Small intestine (tissue), 7 donors: ENCODE measurements around the gene DYNLRB2. TPM values are rescaled to one million over a fixed set of nuclear protein-coding genes. Genes with fewer than 3 reads are reported as not detected.

Experiments used
- DNase-seq, 2 donors: peaks; one replicate each; pipeline versions ENCODE4 v3.0.0 to v3.0.0-alpha.2; 2013
- FAIRE-seq: peaks from 2 replicates; lab custom pipeline; 2012; peaks lifted over from hg19 to GRCh38; lab: Jason Lieb, UNC
- H3K27ac ChIP-seq, 3 donors: one replicate each; pipeline ENCODE4 v1.5.1; 2013; ENCODE audit warnings: low read length in 2 of 3, mild to moderate bottlenecking in 2 of 3, control low read depth in 1 of 3, inconsistent platforms in 1 of 3, low read depth in 1 of 3, moderate library complexity in 1 of 3
- H3K27me3 ChIP-seq, 3 donors: one replicate each; pipeline ENCODE4 v1.6.1; 2013; ENCODE audit warnings: low read length in 3 of 3, inconsistent platforms in 1 of 3; ENCODE audit not compliant: control insufficient read depth in 3 of 3, insufficient read depth in 3 of 3
- H3K36me3 ChIP-seq, 3 donors: one replicate each; pipeline ENCODE4 v1.6.1; 2013; ENCODE audit warnings: low read length in 3 of 3, inconsistent platforms in 1 of 3, low read depth in 1 of 3, mild to moderate bottlenecking in 1 of 3, moderate library complexity in 1 of 3; ENCODE audit not compliant: control insufficient read depth in 3 of 3, insufficient read depth in 2 of 3
- H3K4me1 ChIP-seq, 3 donors: one replicate each; pipeline ENCODE4 v1.6.1; 2013; ENCODE audit warnings: low read length in 2 of 3, inconsistent platforms in 1 of 3, low read depth in 1 of 3, mild to moderate bottlenecking in 1 of 3, moderate library complexity in 1 of 3; ENCODE audit not compliant: control insufficient read depth in 3 of 3, insufficient read depth in 2 of 3
- H3K4me3 ChIP-seq, 3 donors: one replicate each; pipeline ENCODE4 v1.5.1; 2013; ENCODE audit warnings: low read length in 3 of 3, control low read depth in 1 of 3, inconsistent platforms in 1 of 3, low read depth in 1 of 3, mild to moderate bottlenecking in 1 of 3, moderate library complexity in 1 of 3
- H3K9me3 ChIP-seq, 2 donors: one replicate each; pipeline ENCODE4 v1.6.1; 2013; ENCODE audit warnings: low read depth in 1 of 2, low read length in 1 of 2; ENCODE audit not compliant: control insufficient read depth in 2 of 2, insufficient read depth in 1 of 2
- WGBS, 3 donors: extraction: QIAGEN DNeasy Blood & Tissue Kit; methylation state at CpG; one replicate each; pipeline ENCODE4 v1.1.7; 2013; 5-methylcytosine and 5-hydroxymethylcytosine counted together
- polyA plus RNA-seq, 4 donors: library from polyadenylated mRNA; stranded (reverse) in 3 of 4; unstranded in 1 of 4; fragments of 200-250 nt in 3 of 4; fragments of 120-200 nt in 1 of 4; gene quantifications; one replicate each; pipeline versions ENCODE4 v1.2.1 to v1.2.3, GENCODE V29; 2013
- donor health status: healthy with polysubstance abuse.
- donor health status: control.
- donor health status: control.
- donor health status: Bipolar disorder and iron deficiency.
- donor health status: healthy.

The DYNLRB2 gene
- polyA plus RNA-seq, 4 donors: 0.75 to 1.1 TPM; not detected in 2

DNA sequence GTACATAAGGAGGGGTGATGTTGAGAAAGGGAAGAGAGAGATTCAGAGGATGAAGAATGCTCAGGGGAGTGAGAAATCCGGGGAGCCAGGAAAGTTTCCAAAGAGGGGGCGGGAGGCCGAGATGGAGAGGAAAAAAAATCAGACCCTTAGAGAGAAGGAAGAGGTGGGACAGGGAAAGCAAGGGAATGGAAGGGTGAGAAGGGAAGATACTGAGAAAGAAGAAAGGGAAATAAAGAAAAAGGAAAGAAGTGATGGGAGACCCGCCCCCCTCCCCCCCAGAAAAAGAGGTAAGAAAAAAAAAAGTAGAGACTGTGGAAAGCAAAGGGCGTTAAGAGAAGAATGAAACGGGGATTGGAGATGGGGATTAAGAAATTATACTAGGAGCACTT lies 507 bp downstream of the DYNLRB2 start:
- Histone ChIP-seq H3K27me3 (no peaks in the 10 kb centered on the region), H3K36me3 (no peaks in the 10 kb centered on the region), H3K27ac (peak overlapping the region in 1 of 3 donors; percentile 91), H3K4me3 (peak overlapping the region in 2 of 3 donors; percentile 66 to 81), H3K4me1 (no peaks in the 10 kb centered on the region), H3K9me3 (no peaks in the 10 kb centered on the region)
- WGBS, 3 donors: 17 to 28% (median 28%) methylated on average over 6 of the region's 6 CpGs
- no peak for DNase-seq
- no peak for FAIRE-seq

DNA sequence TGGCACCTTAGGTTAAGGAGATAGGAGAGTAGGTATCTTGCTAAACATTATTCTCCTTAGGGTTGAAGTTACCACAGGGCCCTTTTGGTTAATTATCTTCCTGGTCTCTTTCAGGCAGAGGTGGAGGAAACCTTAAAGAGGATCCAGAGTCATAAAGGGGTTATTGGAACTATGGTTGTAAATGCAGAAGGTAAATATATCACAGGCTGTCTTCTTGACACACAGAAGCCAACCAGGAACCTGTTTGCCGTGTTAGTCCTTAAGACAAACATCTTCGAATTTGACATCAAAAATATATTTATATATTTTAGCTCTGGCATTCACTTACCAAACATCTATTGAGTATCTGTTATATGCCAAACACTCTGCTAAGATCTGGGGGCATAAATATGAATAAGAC lies 2.4 kb downstream of the DYNLRB2 start:
- WGBS, 3 donors: 57 to 63% (median 63%) methylated on average over 2 of the region's 2 CpGs
- H3K27me3 ChIP-seq: no peaks in the 10 kb centered on the region
- no peaks in the 10 kb centered on the region for H3K4me1 ChIP-seq
- H3K36me3 ChIP-seq: no peaks in the 10 kb centered on the region
- no peak overlapping the region for H3K27ac ChIP-seq
- peak in 1 of 2 donors; percentile 41 for DNase-seq
- H3K4me3 ChIP-seq: no peak overlapping the region
- H3K9me3 ChIP-seq: no peaks in the 10 kb centered on the region
- FAIRE-seq: no peak

DNA sequence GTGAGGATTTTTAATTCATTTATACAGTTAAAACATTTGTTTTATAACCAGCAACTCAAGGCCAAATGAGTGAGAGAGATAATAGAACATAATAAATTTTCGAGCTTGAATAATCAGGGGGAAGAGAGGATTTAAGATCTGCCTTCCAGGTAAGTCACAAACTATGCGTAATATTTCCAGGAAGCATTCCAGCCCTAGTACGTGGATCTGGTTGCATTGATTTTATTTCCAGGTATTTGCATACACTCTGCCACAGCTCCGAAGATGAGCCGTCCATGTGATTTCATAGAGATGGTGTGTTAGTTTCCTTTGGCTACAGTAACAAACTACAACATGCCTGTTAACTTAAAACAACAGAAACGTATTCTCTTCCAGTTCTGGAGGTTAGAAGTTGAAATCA lies 3.5 kb downstream of the DYNLRB2 start:
- Histone ChIP-seq H3K4me3 (no peak overlapping the region), H3K27ac (no peak overlapping the region), H3K27me3 (no peaks in the 10 kb centered on the region), H3K4me1 (no peaks in the 10 kb centered on the region), H3K9me3 (no peaks in the 10 kb centered on the region), H3K36me3 (no peaks in the 10 kb centered on the region)
- no peak for DNase-seq
- FAIRE-seq: no peak
- 83 to 89% (median 84%) methylated on average over 6 of the region's 6 CpGs for WGBS, 3 donors

DNA sequence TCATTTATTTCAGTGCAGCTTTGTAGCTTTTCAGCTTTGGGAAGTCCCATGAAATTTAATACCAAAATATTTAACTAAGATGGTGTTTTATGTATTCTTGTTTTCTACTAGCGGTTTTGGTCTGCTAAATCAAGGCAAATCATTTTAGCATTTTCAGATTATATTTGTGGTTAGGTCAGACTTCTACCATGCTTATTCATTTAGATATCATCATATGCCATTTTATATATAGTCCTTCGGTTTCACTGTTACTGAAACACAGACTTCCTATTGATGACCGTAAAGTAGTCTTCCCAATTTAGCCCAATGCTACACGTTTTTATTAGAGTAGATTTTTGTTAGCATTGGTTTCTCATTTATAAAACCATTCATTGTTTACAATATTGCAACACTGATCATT lies 5.5 kb downstream of the DYNLRB2 start:
- no peak for DNase-seq
- WGBS, 3 donors: 64 to 76% (median 74%) methylated on average over 4 of the region's 4 CpGs
- H3K36me3 ChIP-seq: no peaks in the 10 kb centered on the region

DNA sequence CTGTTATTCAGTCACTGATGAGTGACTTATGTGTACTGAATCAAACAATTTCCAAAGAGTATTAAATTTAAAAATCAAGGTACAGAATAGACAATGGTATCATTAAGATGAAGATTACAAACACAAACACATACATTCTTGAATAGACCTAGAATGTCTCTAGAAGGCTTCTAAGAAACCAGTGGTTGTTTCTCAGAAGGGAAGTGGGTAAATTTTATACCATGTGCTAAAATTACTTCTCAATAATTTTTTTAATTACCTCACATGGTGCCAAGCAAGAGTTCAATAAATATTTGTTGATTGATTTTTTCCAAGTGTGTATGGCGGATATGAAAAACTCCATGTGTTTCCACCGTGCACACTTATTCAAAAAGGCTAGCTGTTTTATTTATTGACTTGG lies 6.4 kb downstream of the DYNLRB2 start:
- Histone ChIP-seq H3K27ac (no peak overlapping the region), H3K9me3 (no peaks in the 10 kb centered on the region), H3K27me3 (no peaks in the 10 kb centered on the region), H3K4me3 (no peak overlapping the region), H3K4me1 (no peaks in the 10 kb centered on the region), H3K36me3 (no peaks in the 10 kb centered on the region)
- 90 to 97% (median 92%) methylated on average over 2 of the region's 2 CpGs for WGBS, 3 donors
- DNase-seq (peak in 1 of 2 donors; percentile 9), FAIRE-seq (no peak)

More for the DNA sequence above, 5.5 kb downstream of the DYNLRB2 start:
- H3K4me3 ChIP-seq: no peak overlapping the region
- no peaks in the 10 kb centered on the region for H3K4me1 ChIP-seq
- H3K27ac ChIP-seq: no peak overlapping the region
- FAIRE-seq: no peak
- no peaks in the 10 kb centered on the region for H3K27me3 ChIP-seq
- H3K9me3 ChIP-seq: no peaks in the 10 kb centered on the region

DNA sequence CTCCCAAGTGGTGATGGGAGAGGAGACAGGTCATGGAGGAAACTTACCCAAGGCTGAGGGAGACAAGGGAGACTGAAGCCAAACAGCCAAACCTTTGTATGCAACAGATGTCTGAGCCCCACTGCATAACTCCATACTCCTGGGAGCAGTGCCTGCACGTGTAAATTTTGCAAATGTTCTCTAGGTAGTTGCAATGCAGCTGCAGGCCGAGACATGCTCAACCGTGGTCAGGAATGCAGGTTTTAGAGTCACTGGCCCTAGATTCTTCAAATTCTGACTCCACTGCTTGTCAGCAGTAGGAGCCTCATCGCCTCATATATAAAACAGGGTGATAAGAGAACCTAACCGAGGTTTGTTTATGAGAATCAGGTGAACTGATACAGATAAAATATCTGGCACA lies 11.5 kb downstream of the DYNLRB2 start:
- 67 to 72% (median 67%) methylated on average over 5 of the region's 5 CpGs for WGBS, 3 donors
- DNase-seq: no peak
- no peaks in the 10 kb centered on the region for H3K4me1 ChIP-seq
- no peaks in the 10 kb centered on the region for H3K9me3 ChIP-seq
- no peak for FAIRE-seq
- H3K36me3 ChIP-seq: no peaks in the 10 kb centered on the region
- H3K27me3 ChIP-seq: no peaks in the 10 kb centered on the region
- H3K4me3 ChIP-seq: no peak overlapping the region
- H3K27ac ChIP-seq: no peak overlapping the region

DNA sequence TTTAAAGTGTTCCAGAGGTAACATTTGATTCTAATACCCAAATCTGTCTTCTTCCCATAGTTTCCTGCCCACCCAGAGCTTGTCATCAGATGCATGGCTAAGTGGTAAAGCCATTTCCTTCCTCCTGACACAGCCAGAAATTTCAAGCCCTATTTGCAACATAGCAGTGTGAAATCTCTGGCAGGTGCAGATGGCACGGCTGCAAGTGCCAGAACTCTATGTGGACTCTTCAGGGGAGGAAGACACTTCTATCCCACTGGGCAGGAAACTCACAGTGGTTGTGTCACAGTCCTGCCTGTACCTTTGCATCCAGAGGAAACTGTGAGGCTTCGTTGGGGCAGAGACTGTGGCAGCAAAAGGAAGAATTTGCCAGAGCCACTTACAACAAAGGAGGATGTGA lies 13.2 kb downstream of the DYNLRB2 start:
- WGBS, 3 donors: 12 to 35% (median 25%) methylated on average over 2 of the region's 2 CpGs

DNA sequence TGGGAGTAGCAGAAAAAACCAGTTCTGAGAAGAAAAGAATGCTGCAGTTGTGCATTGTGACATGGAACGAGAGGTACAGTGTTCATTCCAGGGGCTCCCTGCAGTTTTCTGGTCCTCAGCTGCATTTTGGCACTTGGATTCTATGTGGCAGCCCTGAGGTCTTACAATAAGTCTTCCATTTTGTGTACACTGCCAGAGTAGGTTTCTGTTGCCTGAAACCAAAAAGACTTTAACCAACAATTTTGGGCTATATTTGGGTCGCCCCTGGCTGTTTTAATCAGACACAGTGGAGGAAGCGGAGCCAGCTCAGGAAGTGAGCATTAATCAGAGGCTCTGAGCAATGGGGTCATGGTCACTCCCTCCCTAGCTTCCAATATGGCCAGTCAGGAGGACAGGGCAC lies 15.7 kb downstream of the DYNLRB2 start:
- no peak for DNase-seq
- no peaks in the 10 kb centered on the region for H3K4me1 ChIP-seq
- no peak overlapping the region for H3K27ac ChIP-seq
- H3K9me3 ChIP-seq: no peaks in the 10 kb centered on the region
- no peak for FAIRE-seq
- 74 to 83% (median 76%) methylated on average over 3 of the region's 3 CpGs for WGBS, 3 donors
- H3K27me3 ChIP-seq: peaks cover 0 to 2% (median 0%) of the 10 kb centered on the region in 3 donors
- no peak overlapping the region for H3K4me3 ChIP-seq
- H3K36me3 ChIP-seq: no peaks in the 10 kb centered on the region

More for the DNA sequence above, 13.2 kb downstream of the DYNLRB2 start:
- DNase-seq (no peak), FAIRE-seq (no peak)
- Histone ChIP-seq H3K4me3 (no peak overlapping the region), H3K9me3 (no peaks in the 10 kb centered on the region), H3K27ac (no peak overlapping the region), H3K27me3 (no peaks in the 10 kb centered on the region), H3K36me3 (no peaks in the 10 kb centered on the region), H3K4me1 (no peaks in the 10 kb centered on the region)

DNA sequence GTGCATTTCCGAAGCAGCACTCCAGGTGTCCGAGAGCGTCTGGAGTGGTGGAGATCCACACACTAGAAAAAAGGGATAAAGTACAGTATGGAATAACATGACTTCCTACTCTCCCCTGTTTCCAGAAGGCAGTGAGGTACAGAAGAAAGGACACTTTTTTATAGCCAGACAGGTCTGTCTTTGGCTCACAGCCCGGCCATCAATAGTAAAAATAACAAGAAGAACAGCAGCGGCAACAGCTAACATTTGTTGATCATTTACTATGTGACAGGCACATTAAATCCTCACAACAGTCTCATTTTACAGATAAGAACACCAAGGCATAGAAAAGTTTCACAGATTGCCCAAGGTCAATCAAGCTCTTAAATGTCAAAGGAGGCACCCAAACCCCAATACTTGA lies 16.2 kb downstream of the DYNLRB2 start:
- H3K36me3 ChIP-seq: no peaks in the 10 kb centered on the region
- no peaks in the 10 kb centered on the region for H3K4me1 ChIP-seq
- no peak for FAIRE-seq
- no peaks in the 10 kb centered on the region for H3K9me3 ChIP-seq
- 23 to 62% (median 55%) methylated on average over 5 of the region's 5 CpGs for WGBS, 3 donors
- H3K4me3 ChIP-seq: no peak overlapping the region
- DNase-seq: peak in 1 of 2 donors; percentile 18
- no peak overlapping the region for H3K27ac ChIP-seq
- peaks cover 0 to 2% (median 0%) of the 10 kb centered on the region in 3 donors for H3K27me3 ChIP-seq
